DOHH2 (cell line): ENCODE results near the gene S100G.

Experiments used
- EZH2phosphoT487 ChIP-seq: fragments of 200-600 bp; sonication (generic); IDR thresholded peaks from 2 replicates; pipeline ENCODE4 v1.6.1; 2017; ENCODE audit warnings: borderline replicate concordance, mild to moderate bottlenecking, antibody characterized with exemption, low read length, moderate library complexity, mixed read lengths
- TF ChIP-seq, protein P1 (sequence below): fragments of 200-600 bp; sonication (generic); IDR thresholded peaks from one replicate; pipeline ENCODE4 v1.5.1; 2014; ENCODE audit warnings: antibody characterized with exemption, mild to moderate bottlenecking, low read depth, low read length; ENCODE audit not compliant: poor library complexity, severe bottlenecking

DNA sequence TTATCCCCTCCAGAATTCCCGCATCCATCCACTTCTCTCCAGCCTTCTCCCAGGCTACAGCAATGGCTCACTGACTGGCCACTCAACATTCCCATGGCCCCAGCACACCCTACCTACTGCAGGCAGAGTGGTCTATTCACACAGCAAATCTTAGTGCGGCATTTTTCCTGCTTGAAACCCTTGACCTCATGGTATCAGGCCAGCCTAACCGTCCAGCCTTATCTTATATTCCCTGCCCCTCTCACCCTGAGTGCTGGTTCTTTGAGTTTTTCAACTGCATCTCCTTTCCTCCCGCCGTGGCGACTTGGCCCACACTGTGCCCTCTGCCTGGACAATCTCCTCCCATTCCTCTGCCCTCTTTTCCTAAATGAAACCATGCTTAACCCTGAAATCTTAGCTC is 10.0 kb upstream of the S100G start:
- TF ChIP-seq, protein P1, sequence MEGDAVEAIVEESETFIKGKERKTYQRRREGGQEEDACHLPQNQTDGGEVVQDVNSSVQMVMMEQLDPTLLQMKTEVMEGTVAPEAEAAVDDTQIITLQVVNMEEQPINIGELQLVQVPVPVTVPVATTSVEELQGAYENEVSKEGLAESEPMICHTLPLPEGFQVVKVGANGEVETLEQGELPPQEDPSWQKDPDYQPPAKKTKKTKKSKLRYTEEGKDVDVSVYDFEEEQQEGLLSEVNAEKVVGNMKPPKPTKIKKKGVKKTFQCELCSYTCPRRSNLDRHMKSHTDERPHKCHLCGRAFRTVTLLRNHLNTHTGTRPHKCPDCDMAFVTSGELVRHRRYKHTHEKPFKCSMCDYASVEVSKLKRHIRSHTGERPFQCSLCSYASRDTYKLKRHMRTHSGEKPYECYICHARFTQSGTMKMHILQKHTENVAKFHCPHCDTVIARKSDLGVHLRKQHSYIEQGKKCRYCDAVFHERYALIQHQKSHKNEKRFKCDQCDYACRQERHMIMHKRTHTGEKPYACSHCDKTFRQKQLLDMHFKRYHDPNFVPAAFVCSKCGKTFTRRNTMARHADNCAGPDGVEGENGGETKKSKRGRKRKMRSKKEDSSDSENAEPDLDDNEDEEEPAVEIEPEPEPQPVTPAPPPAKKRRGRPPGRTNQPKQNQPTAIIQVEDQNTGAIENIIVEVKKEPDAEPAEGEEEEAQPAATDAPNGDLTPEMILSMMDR: no peak
- no peak for TF ChIP-seq EZH2phosphoT487
